Endothelial cell of coronary artery (primary cell): ENCODE measurements around the gene SPX. TPM values are rescaled to one million over a fixed set of nuclear protein-coding genes. Genes with fewer than 3 reads are reported as not detected.

Experiments used
- total RNA-seq: library from RNA; depleted of rRNA; stranded (reverse); fragments of >200 nt; gene quantifications from 2 replicates; pipeline ENCODE4 v1.2.3, GENCODE V29; 2014

Gene SPX
- total RNA-seq, result 0.09 TPM in 2 replicates

GRCh38 chr12:21526053-21526452 lies at the start of gene SPX:
TSS of gene SPX (plus strand) at chr12:21526296. CDS start at chr12:21526473, 177 bp downstream.

GRCh38 chr12:21501258-21502163 lies 24.6 kb upstream of the SPX start, which contains the start of the genes GOLT1B and RECQL:
TSS of gene GOLT1B (plus strand) at chr12:21501789. CDS start at chr12:21501924, 135 bp downstream.
TSS of gene RECQL (minus strand) at chr12:21501635. CDS start at chr12:21499570, 2,065 bp downstream.

Other genes with a start within 250 kb of the SPX start
- not detected in 2 replicates for gene SLCO1A2, start 191.4 kb upstream of the SPX start, total RNA-seq
- gene IAPP, start 153.4 kb upstream of the SPX start, total RNA-seq, result not detected in 2 replicates
- 6.9 and 9.4 TPM in 2 replicates for gene PYROXD1, start 88.6 kb upstream of the SPX start, total RNA-seq
- gene RECQL, start 24.7 kb upstream of the SPX start, total RNA-seq, result 86.5 and 96.2 TPM in 2 replicates
- gene GOLT1B, start 24.5 kb upstream of the SPX start, total RNA-seq, result 20.9 and 25.4 TPM in 2 replicates
- not detected in 2 replicates for gene GYS2, start 78.6 kb downstream of the SPX start, total RNA-seq
- 739 and 748 TPM in 2 replicates for gene LDHB, start 131.5 kb downstream of the SPX start, total RNA-seq
- gene KCNJ8, start 248.4 kb downstream of the SPX start, total RNA-seq, result 0.56 TPM in 1 of 2 replicates, not detected in the other